ENCODE results near the gene SLC37A2. TPM values are rescaled to one million over a fixed set of nuclear protein-coding genes. Genes with fewer than 3 reads are reported as not detected.

The SLC37A2 gene
- total and polyA plus RNA-seq, 2 donors (not counting 3 experiments of a cell fraction or from before 2014, with no cell fraction given), result 1.1 to 1.7 TPM

DNA sequence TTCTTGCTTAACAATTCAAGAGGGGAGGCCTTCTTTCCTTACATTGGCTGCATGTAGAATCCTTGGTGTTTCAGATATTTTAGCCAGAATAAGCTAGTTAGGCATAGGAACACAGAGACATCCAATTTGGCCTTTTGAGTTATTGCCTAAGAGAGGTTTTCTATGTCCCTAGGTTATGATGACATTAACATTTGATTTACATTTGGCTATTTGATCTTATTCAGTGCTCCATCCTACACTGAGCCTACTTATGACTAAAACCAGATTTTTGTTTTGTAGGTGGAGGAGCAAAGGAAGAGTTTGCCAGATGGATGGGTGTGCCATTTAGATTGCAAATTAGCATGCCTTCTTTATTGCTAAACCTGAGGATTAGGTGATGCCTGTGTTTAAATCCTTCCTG is 11.1 kb upstream of the SLC37A2 start:
- ChIA-PET POLR2A (no interaction called here), CTCF (interaction anchor here (1.2 to 1.3 kb wide), 2 partner anchors 11 to 90 kb away, joined by 3 to 4 read pairs; partner anchors contain the start of gene SLC37A2)
- intact Hi-C loops (cut with micrococcal nuclease) (no loop called here), dilution Hi-C loops (cut with MboI; ENCODE audit: extremely low pct_ligation_motif_present, low sequenced_read_pairs) (no loop called here)
- no peaks in the 10 kb centered on the region for H4K20me1 ChIP-seq (replicated peaks; ENCODE audit: control insufficient read depth, extremely low read depth, insufficient read depth, low read length)
- H3K79me2 ChIP-seq (ENCODE audit: control insufficient read depth, insufficient read depth, low read length), result no peaks in the 10 kb centered on the region
- H3K9ac ChIP-seq (replicated peaks; ENCODE audit: extremely low read depth, insufficient read depth, low read length), result no peak overlapping the region
- BruUV-seq (replicated peaks), result no TSS peak
- DNase-seq (ENCODE audit: low read depth, low spot score), result no peak
- H3K9me3 ChIP-seq (replicated peaks; ENCODE audit: control insufficient read depth, insufficient read depth, low read length), result no peaks in the 10 kb centered on the region
- H3K27ac ChIP-seq (ENCODE audit: insufficient read depth, low read depth, low read length), result no peak overlapping the region
- no peak overlapping the region for H3K4me3 ChIP-seq (replicated peaks in 1 of 3; ENCODE audit: insufficient read depth in 1 of 3, low read depth in 1 of 3, low read length in 3 of 3)
- H3K27me3 ChIP-seq (ENCODE audit: control insufficient read depth in 2 of 2, insufficient read depth in 2 of 2, low read length in 2 of 2), result no peaks in the 10 kb centered on the region
- no peak overlapping the region for H2AFZ ChIP-seq (ENCODE audit: low read depth, low read length)
- FAIRE-seq, result no peak
- TF ChIP-seq, protein P1, sequence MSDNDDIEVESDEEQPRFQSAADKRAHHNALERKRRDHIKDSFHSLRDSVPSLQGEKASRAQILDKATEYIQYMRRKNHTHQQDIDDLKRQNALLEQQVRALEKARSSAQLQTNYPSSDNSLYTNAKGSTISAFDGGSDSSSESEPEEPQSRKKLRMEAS (IDR thresholded peaks at IDR 0.05; ENCODE audit: insufficient read depth, insufficient read length), result no peak
- TF ChIP-seq POLR2A (IDR thresholded peaks at IDR 0.05; ENCODE audit: low read depth, low read length) (no peak), GATA2 (IDR thresholded peaks at IDR 0.05; ENCODE audit: insufficient read depth, insufficient read length, low read depth, low read length) (no peak), MYC (IDR thresholded peaks at IDR 0.05; ENCODE audit: low read depth, low read length) (no peak), JUN (IDR thresholded peaks at IDR 0.05; ENCODE audit: borderline replicate concordance, insufficient read depth, insufficient read length, low read depth) (no peak), FOS (IDR thresholded peaks at IDR 0.05; ENCODE audit: borderline replicate concordance, insufficient read depth, low read length) (no peak), POLR2AphosphoS5 (IDR thresholded peaks at IDR 0.05; ENCODE audit: insufficient read depth, low read depth, low read length) (no peak), EZH2 (IDR thresholded peaks at IDR 0.05; ENCODE audit: borderline replicate concordance, low read depth, low read length, severe bottlenecking) (no peak)
- TF ChIP-seq, protein P2, sequence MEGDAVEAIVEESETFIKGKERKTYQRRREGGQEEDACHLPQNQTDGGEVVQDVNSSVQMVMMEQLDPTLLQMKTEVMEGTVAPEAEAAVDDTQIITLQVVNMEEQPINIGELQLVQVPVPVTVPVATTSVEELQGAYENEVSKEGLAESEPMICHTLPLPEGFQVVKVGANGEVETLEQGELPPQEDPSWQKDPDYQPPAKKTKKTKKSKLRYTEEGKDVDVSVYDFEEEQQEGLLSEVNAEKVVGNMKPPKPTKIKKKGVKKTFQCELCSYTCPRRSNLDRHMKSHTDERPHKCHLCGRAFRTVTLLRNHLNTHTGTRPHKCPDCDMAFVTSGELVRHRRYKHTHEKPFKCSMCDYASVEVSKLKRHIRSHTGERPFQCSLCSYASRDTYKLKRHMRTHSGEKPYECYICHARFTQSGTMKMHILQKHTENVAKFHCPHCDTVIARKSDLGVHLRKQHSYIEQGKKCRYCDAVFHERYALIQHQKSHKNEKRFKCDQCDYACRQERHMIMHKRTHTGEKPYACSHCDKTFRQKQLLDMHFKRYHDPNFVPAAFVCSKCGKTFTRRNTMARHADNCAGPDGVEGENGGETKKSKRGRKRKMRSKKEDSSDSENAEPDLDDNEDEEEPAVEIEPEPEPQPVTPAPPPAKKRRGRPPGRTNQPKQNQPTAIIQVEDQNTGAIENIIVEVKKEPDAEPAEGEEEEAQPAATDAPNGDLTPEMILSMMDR (IDR thresholded peaks at IDR 0.05; ENCODE audit: extremely low read depth in 1 of 2, insufficient read depth in 1 of 2, low read depth in 1 of 2, low read length in 2 of 2), result no peak
- H3K9me1 ChIP-seq (replicated peaks; ENCODE audit: control insufficient read depth, extremely low read depth, insufficient read depth, low read length), result no peaks in the 10 kb centered on the region
- no peak overlapping the region for H3K4me2 ChIP-seq (ENCODE audit: insufficient read depth, low read length)
- no peaks in the 10 kb centered on the region for H3K36me3 ChIP-seq (ENCODE audit: control insufficient read depth in 2 of 2, extremely low read depth in 1 of 2, insufficient read depth in 2 of 2, low read length in 2 of 2)
- H3K4me1 ChIP-seq (ENCODE audit: control insufficient read depth, extremely low read depth, insufficient read depth, low read length), result no peaks in the 10 kb centered on the region

All from endothelial cell of umbilical vein (primary cell).